DOHH2 (cell line): ENCODE data around the gene ARMC10.
"Not testable (repeated sequence)": the region's sequence is repeated elsewhere in the genome, so short reads cannot be mapped to it uniquely, and the experiment has no call there.

Experiments used
- H3F3A ChIP-seq: fragments of 200-600 bp; sonication (generic), shearing (Covaris generic); 2 replicates; pipeline ENCODE4 v1.6.0; 2016; ENCODE audit warnings: antibody characterized with exemption, mild to moderate bottlenecking; ENCODE audit not compliant: control insufficient read depth, insufficient read depth
- H3K27ac ChIP-seq: fragments of 200-600 bp; sonication (generic); 2 replicates; pipeline ENCODE4 v1.5.1; 2014; ENCODE audit warnings: low read depth, mild to moderate bottlenecking, low read length, moderate library complexity
- H3K27me3 ChIP-seq: fragments of 200-600 bp; sonication (generic); 2 replicates; pipeline ENCODE4 v1.6.1; 2014; ENCODE audit warnings: mild to moderate bottlenecking, low read length, mixed read lengths; ENCODE audit not compliant: control insufficient read depth
- H3K36me3 ChIP-seq: fragments of 200-600 bp; sonication (generic); 2 replicates; pipeline ENCODE4 v1.6.1; 2014; ENCODE audit warnings: mild to moderate bottlenecking, low read length, moderate library complexity, mixed read lengths; ENCODE audit not compliant: control insufficient read depth
- H3K4me1 ChIP-seq: fragments of 200-600 bp; sonication (generic); 2 replicates; pipeline ENCODE4 v1.6.1; 2014; ENCODE audit warnings: mild to moderate bottlenecking, low read length, mixed read lengths; ENCODE audit not compliant: control insufficient read depth
- H3K4me2 ChIP-seq: fragments of 200-600 bp; sonication (generic); 2 replicates; pipeline ENCODE4 v1.6.0; 2014; ENCODE audit warnings: mild to moderate bottlenecking, low read length, moderate library complexity
- H3K4me3 ChIP-seq: fragments of 200-600 bp; sonication (generic); 2 replicates; pipeline ENCODE4 v1.5.1; 2014; ENCODE audit warnings: mild to moderate bottlenecking, low read length, mixed read lengths
- H3K79me2 ChIP-seq: fragments of 200-600 bp; sonication (generic); 2 replicates; pipeline ENCODE4 v1.6.1; 2014; ENCODE audit warnings: mild to moderate bottlenecking, low read length, mixed read lengths; ENCODE audit not compliant: control insufficient read depth
- H3K9me2 ChIP-seq: fragments of 200-600 bp; sonication (generic); replicated peaks from 2 replicates; pipeline ENCODE4 v1.6.1; 2014; ENCODE audit warnings: mild to moderate bottlenecking, low read length, mixed read lengths; ENCODE audit not compliant: control insufficient read depth
- H3K9me3 ChIP-seq: fragments of 200-600 bp; sonication (generic); 2 replicates; pipeline ENCODE4 v1.6.1; 2014; ENCODE audit warnings: antibody characterized with exemption, low read length, mixed read lengths; ENCODE audit not compliant: control insufficient read depth, insufficient read depth
- H4K20me1 ChIP-seq: fragments of 200-600 bp; sonication (generic); 2 replicates; pipeline ENCODE4 v1.6.0; 2014; ENCODE audit warnings: low read depth, mild to moderate bottlenecking, antibody characterized with exemption, low read length, moderate library complexity; ENCODE audit not compliant: control insufficient read depth, insufficient read depth
- CTCF ChIP-seq: fragments of 200-600 bp; sonication (generic); IDR thresholded peaks from one replicate; pipeline ENCODE4 v1.5.1; 2014; ENCODE audit warnings: antibody characterized with exemption, mild to moderate bottlenecking, low read depth, low read length; ENCODE audit not compliant: poor library complexity, severe bottlenecking
- EZH2phosphoT487 ChIP-seq: fragments of 200-600 bp; sonication (generic); IDR thresholded peaks from 2 replicates; pipeline ENCODE4 v1.6.1; 2017; ENCODE audit warnings: borderline replicate concordance, mild to moderate bottlenecking, antibody characterized with exemption, low read length, moderate library complexity, mixed read lengths

ARMC10 gene

DNA sequence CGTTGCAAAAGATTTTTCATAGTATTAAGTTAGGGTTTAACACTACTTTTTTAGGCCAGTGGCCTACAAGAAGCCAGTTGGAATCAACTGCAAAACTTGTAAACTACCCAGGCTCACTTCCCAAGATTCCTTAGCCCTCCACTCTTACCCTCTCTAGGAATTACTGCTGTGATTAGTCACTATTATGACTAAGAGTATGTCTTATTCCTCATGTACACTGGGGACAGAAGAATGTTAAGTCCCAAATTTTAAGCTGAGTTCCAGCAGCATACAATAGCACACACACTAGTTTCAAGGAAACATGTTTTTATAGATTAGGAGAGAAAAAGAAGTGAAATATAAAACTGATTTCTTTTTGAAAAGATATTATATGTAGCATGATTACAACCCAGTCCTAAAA lies 43.2 kb upstream of the ARMC10 start:
- Histone ChIP-seq H3K27me3 (no peaks in the 10 kb centered on the region), H3K27ac (no peak overlapping the region), H3K4me3 (no peak overlapping the region), H3K9me3 (no peaks in the 10 kb centered on the region), H3F3A (peaks cover 5% of the 10 kb centered on the region; the same call in 1 of the 2 replicates), H3K4me2 (no peak overlapping the region), H3K9me2 (no peaks in the 10 kb centered on the region), H4K20me1 (no peaks in the 10 kb centered on the region), H3K79me2 (no peaks in the 10 kb centered on the region), H3K36me3 (no peaks in the 10 kb centered on the region), H3K4me1 (no peaks in the 10 kb centered on the region)
- TF ChIP-seq CTCF (no peak), EZH2phosphoT487 (no peak)

- not testable (repeated sequence) for H3K4me2 ChIP-seq, H3K79me2 ChIP-seq, H3K27me3 ChIP-seq, H3F3A ChIP-seq, H4K20me1 ChIP-seq, H3K36me3 ChIP-seq, H3K9me3 ChIP-seq, H3K27ac ChIP-seq, H3K9me2 ChIP-seq, H3K4me3 ChIP-seq, H3K4me1 ChIP-seq
Observed at GRCh38 chr7:103034318-103034717, 40.6 kb upstream of the ARMC10 start.

- Histone ChIP-seq H3K9me3 (no peaks in the 10 kb centered on the region; the same call in 1 of the 2 replicates), H3K27ac (no peak overlapping the region), H3K27me3 (no peaks in the 10 kb centered on the region), H3K4me3 (no peak overlapping the region), H3K36me3 (no peaks in the 10 kb centered on the region), H3K9me2 (no peaks in the 10 kb centered on the region), H3K4me2 (no peak overlapping the region), H3K4me1 (no peaks in the 10 kb centered on the region), H4K20me1 (no peaks in the 10 kb centered on the region), H3K79me2 (no peaks in the 10 kb centered on the region), H3F3A (no peaks in the 10 kb centered on the region)
- no peak for TF ChIP-seq CTCF
- no peak for TF ChIP-seq EZH2phosphoT487
Observed at GRCh38 chr7:103037476-103037822, 37.5 kb upstream of the ARMC10 start.

- not testable (repeated sequence) for H3K4me3 ChIP-seq, H3F3A ChIP-seq, H3K9me3 ChIP-seq, H3K79me2 ChIP-seq, H3K36me3 ChIP-seq, H3K9me2 ChIP-seq, H3K27me3 ChIP-seq, H3K27ac ChIP-seq, H4K20me1 ChIP-seq, H3K4me2 ChIP-seq, H3K4me1 ChIP-seq
Observed at GRCh38 chr7:103037823-103038739, 36.9 kb upstream of the ARMC10 start.

DNA sequence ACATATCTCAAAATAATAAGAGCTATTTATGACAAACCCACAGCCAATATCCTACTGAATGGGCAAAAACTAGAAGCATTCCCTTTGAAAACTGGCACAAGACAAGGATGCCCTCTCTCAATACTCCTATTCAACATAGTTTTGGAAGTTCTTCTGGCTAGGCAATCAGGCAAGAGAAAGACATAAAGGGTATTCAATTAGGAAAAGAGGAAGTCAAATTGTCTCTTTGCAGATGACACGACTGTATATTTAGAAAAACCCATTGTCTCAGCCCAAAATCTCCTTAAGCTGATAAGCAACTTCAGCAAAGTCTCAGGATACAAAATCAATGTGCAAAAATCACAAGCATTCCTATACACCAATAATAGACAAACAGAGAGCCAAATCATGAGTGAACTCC lies 33.1 kb upstream of the ARMC10 start:
- not testable (repeated sequence) for H3K79me2 ChIP-seq, H3K4me3 ChIP-seq, H3K9me2 ChIP-seq, H3F3A ChIP-seq, H3K9me3 ChIP-seq, H3K27me3 ChIP-seq, H4K20me1 ChIP-seq, H3K27ac ChIP-seq, H3K4me1 ChIP-seq, H3K36me3 ChIP-seq, H3K4me2 ChIP-seq
